ENCODE data around the gene DSTN.

Gene DSTN

GRCh38 chr20:17622851-17623508 lies 53.1 kb downstream of the DSTN start:
- DNase-seq: no peak
- no peak for TF ChIP-seq GATA1 (IDR thresholded peaks at IDR 0.05; ENCODE audit: low read depth, low read length)
- no peak for TF ChIP-seq POLR2A (IDR thresholded peaks at IDR 0.05; ENCODE audit: low read length)

- no peak for DNase-seq
- TF ChIP-seq POLR2A (IDR thresholded peaks at IDR 0.05; ENCODE audit: low read length): no peak
- no peak for TF ChIP-seq GATA1 (IDR thresholded peaks at IDR 0.05; ENCODE audit: low read depth, low read length)
Observed at GRCh38 chr20:17624070-17624469, 54.2 kb downstream of the DSTN start.

- TF ChIP-seq GATA1 (IDR thresholded peaks at IDR 0.05; ENCODE audit: low read depth, low read length) (no peak), POLR2A (IDR thresholded peaks at IDR 0.05; ENCODE audit: low read length) (no peak)
- no peak for DNase-seq
Observed at GRCh38 chr20:17624551-17625245, 54.8 kb downstream of the DSTN start.

GRCh38 chr20:17625246-17626051 lies 55.6 kb downstream of the DSTN start:
- TF ChIP-seq GATA1 (IDR thresholded peaks at IDR 0.05; ENCODE audit: low read depth, low read length) (no peak), POLR2A (IDR thresholded peaks at IDR 0.05; ENCODE audit: low read length) (no peak)
- DNase-seq: no peak

GRCh38 chr20:17626217-17627007 lies 56.5 kb downstream of the DSTN start:
- TF ChIP-seq POLR2A (IDR thresholded peaks at IDR 0.05; ENCODE audit: low read length) (no peak), GATA1 (IDR thresholded peaks at IDR 0.05; ENCODE audit: low read depth, low read length) (no peak)
- no peak for DNase-seq

- no peak for DNase-seq
- no peak for TF ChIP-seq POLR2A (IDR thresholded peaks at IDR 0.05; ENCODE audit: low read length)
- TF ChIP-seq GATA1 (IDR thresholded peaks at IDR 0.05; ENCODE audit: low read depth, low read length): no peak
Observed at GRCh38 chr20:17627101-17627955, 57.5 kb downstream of the DSTN start.

GRCh38 chr20:17628101-17628841 lies 58.4 kb downstream of the DSTN start:
- DNase-seq: no peak
- TF ChIP-seq GATA1 (IDR thresholded peaks at IDR 0.05; ENCODE audit: low read depth, low read length): no peak

GRCh38 chr20:17629025-17629424 lies 59.1 kb downstream of the DSTN start:
- no peak for DNase-seq
- TF ChIP-seq POLR2A (IDR thresholded peaks at IDR 0.05; ENCODE audit: low read length) (no peak), GATA1 (IDR thresholded peaks at IDR 0.05; ENCODE audit: low read depth, low read length) (no peak)

GRCh38 chr20:17629678-17630089 lies 59.8 kb downstream of the DSTN start:
- DNase-seq: no peak
- TF ChIP-seq GATA1 (IDR thresholded peaks at IDR 0.05; ENCODE audit: low read depth, low read length) (no peak), POLR2A (IDR thresholded peaks at IDR 0.05; ENCODE audit: low read length) (no peak)

GRCh38 chr20:17630151-17630805 lies 60.4 kb downstream of the DSTN start:
- DNase-seq: no peak
- TF ChIP-seq GATA1 (IDR thresholded peaks at IDR 0.05; ENCODE audit: low read depth, low read length) (no peak), POLR2A (IDR thresholded peaks at IDR 0.05; ENCODE audit: low read length) (no peak)

- no peak for TF ChIP-seq POLR2A (IDR thresholded peaks at IDR 0.05; ENCODE audit: low read length)
- no peak for TF ChIP-seq GATA1 (IDR thresholded peaks at IDR 0.05; ENCODE audit: low read depth, low read length)
Observed at GRCh38 chr20:17630806-17631195, 60.9 kb downstream of the DSTN start.

More at GRCh38 chr20:17630806-17631195, 60.9 kb downstream of the DSTN start:
- no peak for DNase-seq

All from erythroblast (primary cell).